GM06990 (cell line): ENCODE measurements around the gene LOXL4.
"Not testable (repeated sequence)": the region's sequence is repeated elsewhere in the genome, so short reads cannot be mapped to it uniquely, and the experiment has no call there.

Experiments
- DNase-seq: peaks from one replicate; pipeline ENCODE4 v3.0.0-alpha.2; 2011; ENCODE audit not compliant: insufficient read length; ENCODE audit errors: extremely low read depth
- H3K27me3 ChIP-seq: replicated peaks from 2 replicates; pipeline ENCODE4 v1.6.0; 2011; ENCODE audit warnings: low read length; ENCODE audit not compliant: control insufficient read depth, insufficient read depth
- H3K36me3 ChIP-seq: 2 replicates; pipeline ENCODE4 v1.5.1; 2011; ENCODE audit warnings: low read length; ENCODE audit not compliant: control insufficient read depth, insufficient read depth
- H3K4me3 ChIP-seq: replicated peaks from 2 replicates; pipeline ENCODE4 v1.5.1; 2011; ENCODE audit warnings: low read depth, mild to moderate bottlenecking, control low read depth, low read length
- CTCF ChIP-seq: IDR thresholded peaks from 2 replicates; pipeline ENCODE4 v1.5.1; 2011; ENCODE audit warnings: low read length, control low read depth, mild to moderate bottlenecking, inconsistent platforms; ENCODE audit not compliant: insufficient read depth, poor library complexity, severe bottlenecking

Gene LOXL4

GRCh38 chr10:98235846-98236245 lies 32.1 kb downstream of the LOXL4 start:
- no peak for DNase-seq
- H3K36me3 ChIP-seq = no peaks in the 10 kb centered on the region; the same call in none of the 2 replicates
- H3K4me3 ChIP-seq = no peak overlapping the region
- H3K27me3 ChIP-seq = no peaks in the 10 kb centered on the region
- TF ChIP-seq CTCF = no peak

DNA sequence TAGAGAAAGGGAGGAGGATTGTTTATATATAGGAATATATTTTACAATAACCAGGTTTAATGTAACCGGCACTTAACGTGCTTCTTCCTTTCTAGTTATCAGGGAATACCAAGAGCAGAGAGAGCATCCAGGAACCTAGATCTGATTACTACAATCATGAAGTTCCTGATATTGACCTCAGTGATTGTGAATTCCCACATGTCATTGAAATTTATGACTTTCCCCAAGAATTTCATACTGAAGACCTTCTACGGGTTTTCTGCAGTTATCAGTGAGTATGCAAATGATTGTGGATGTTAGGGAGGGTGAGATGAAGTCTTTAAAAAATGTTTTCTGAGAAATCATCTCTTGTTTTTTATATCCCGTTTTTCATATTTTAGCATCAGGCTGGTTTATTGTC lies 36.6 kb downstream of the LOXL4 start:
- no peaks in the 10 kb centered on the region; the same call in 1 of the 2 replicates for H3K36me3 ChIP-seq
- H3K27me3 ChIP-seq = no peaks in the 10 kb centered on the region
- DNase-seq = no peak
- H3K4me3 ChIP-seq = no peak overlapping the region
- no peak for TF ChIP-seq CTCF

GRCh38 chr10:98228266-98228665 lies 39.7 kb downstream of the LOXL4 start:
- H3K36me3 ChIP-seq, DNase-seq, H3K27me3 ChIP-seq, H3K4me3 ChIP-seq: not testable (repeated sequence)

GRCh38 chr10:98227713-98228112 lies 40.3 kb downstream of the LOXL4 start:
- not testable (repeated sequence) for H3K36me3 ChIP-seq, H3K4me3 ChIP-seq, DNase-seq, H3K27me3 ChIP-seq

DNA sequence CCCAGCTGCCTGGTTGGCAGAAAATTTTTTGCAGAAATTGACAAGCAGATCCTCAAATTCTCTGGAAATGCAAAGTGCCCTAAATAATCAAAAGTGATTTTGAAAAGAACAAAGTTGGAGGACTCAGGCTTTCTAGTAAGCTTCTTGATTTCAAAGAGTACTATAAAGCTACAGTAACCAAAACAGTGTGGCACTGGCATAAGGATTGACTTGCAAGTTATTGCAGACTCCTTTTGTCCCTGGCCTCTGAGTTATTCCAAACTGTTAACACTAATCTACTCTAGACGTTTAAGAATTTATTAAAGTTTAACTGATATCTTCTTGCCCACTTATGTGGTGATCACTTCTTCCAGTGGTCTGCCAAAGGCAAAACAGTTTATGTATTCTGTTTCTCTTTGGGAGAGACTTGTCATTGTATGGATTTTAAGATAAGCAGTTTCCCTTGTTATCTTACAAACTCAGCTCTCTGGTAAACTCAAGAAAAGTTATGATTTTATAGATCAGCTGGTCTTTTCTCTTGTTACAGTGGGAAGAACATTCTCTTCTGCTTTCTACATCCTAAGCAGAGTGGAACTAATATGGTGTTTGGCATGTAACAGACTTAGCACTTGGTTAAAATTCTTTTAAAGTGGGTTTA lies 41.4 kb downstream of the LOXL4 start:
- no peaks in the 10 kb centered on the region for H3K27me3 ChIP-seq
- no peaks in the 10 kb centered on the region for H3K36me3 ChIP-seq
- TF ChIP-seq CTCF = no peak
- DNase-seq = no peak
- H3K4me3 ChIP-seq = no peak overlapping the region

- no peak for DNase-seq
- Histone ChIP-seq H3K27me3 (no peaks in the 10 kb centered on the region), H3K4me3 (no peak overlapping the region), H3K36me3 (no peaks in the 10 kb centered on the region)
- no peak for TF ChIP-seq CTCF
Measured at GRCh38 chr10:98224996-98225395, 43.0 kb downstream of the LOXL4 start.

GRCh38 chr10:98224509-98224908 lies 43.5 kb downstream of the LOXL4 start:
- Histone ChIP-seq H3K27me3 (no peaks in the 10 kb centered on the region), H3K36me3 (no peaks in the 10 kb centered on the region), H3K4me3 (no peak overlapping the region)
- TF ChIP-seq CTCF = no peak
- no peak for DNase-seq
